ENCODE results near the gene SNAI1. TPM values are rescaled to one million over a fixed set of nuclear protein-coding genes. Genes with fewer than 3 reads are reported as not detected.

The SNAI1 gene
- total and polyA plus RNA-seq, 8 donors, result 0.37 to 7.1 (median 2.7) TPM; not detected in 2

- WGBS, 5 donors, result 59 to 77% (median 68%) methylated on average over 3 of the region's 3 CpGs
- no peak overlapping the region for H3K4me3 ChIP-seq
- no peaks in the 10 kb centered on the region for H3K9me3 ChIP-seq
- peaks cover 38 to 74% (median 68%) of the 10 kb centered on the region in 4 donors for H3K36me3 ChIP-seq
- no peak overlapping the region for H3K27ac ChIP-seq
- TF ChIP-seq EP300 (IDR thresholded peaks at IDR 0.05), result no peak
- intact Hi-C loops (cut with DNase I; ENCODE audit: low total_unique reads), result no loop called here
- H3K27me3 ChIP-seq, result no peaks in the 10 kb centered on the region
- no peak for DNase-seq
- H3K4me1 ChIP-seq, result peaks cover 18 to 74% (median 39%) of the 10 kb centered on the region in 4 donors
Observed at GRCh38 chr20:49942303-49942702, 40.5 kb upstream of the SNAI1 start.

GRCh38 chr20:49942942-49943341 is 39.8 kb upstream of the SNAI1 start:
- peaks cover 12 to 68% (median 33%) of the 10 kb centered on the region in 4 donors for H3K4me1 ChIP-seq
- H3K27me3 ChIP-seq, result no peaks in the 10 kb centered on the region
- WGBS, 5 donors, result 89 to 97% (median 95%) methylated on average over 3 of the region's 3 CpGs
- no peak overlapping the region for H3K27ac ChIP-seq
- TF ChIP-seq EP300 (IDR thresholded peaks at IDR 0.05), result no peak
- TF ChIP-seq POLR2AphosphoS5 (IDR thresholded peaks at IDR 0.05), result no peak
- TF ChIP-seq POLR2A (IDR thresholded peaks at IDR 0.05), result no peak
- H3K36me3 ChIP-seq, result peaks cover 38 to 78% (median 71%) of the 10 kb centered on the region in 4 donors
- intact Hi-C loops (cut with DNase I; ENCODE audit: low total_unique reads), result no loop called here
- H3K4me3 ChIP-seq, result no peak overlapping the region
- no peaks in the 10 kb centered on the region for H3K9me3 ChIP-seq
- DNase-seq, result no peak

DNA sequence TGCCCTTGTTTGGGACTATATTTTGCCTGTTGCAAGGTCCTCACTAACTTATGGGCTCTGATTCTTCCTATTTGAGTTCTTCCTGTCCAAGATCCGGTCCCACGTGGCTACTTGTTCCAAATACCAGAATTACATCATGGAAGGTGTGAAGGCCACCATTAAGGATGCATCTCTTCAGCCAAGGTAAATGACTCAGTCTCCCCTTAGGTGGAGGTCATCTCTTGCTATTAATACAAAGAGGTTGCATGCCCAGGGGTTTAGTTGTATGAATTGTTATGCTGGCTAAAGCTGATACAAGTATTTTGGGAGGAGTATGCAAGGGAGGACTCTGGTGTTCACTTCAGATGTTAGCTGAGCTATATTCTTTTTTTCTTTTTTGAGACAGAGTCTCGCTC is 37.5 kb upstream of the SNAI1 start:
- Histone ChIP-seq H3K9me3 (no peaks in the 10 kb centered on the region), H3K27ac (no peak overlapping the region), H3K27me3 (no peaks in the 10 kb centered on the region), H3K36me3 (peaks cover 62 to 97% (median 92%) of the 10 kb centered on the region in 4 donors), H3K4me3 (no peak overlapping the region), H3K4me1 (peaks cover 0 to 44% (median 15%) of the 10 kb centered on the region in 4 donors)
- no peak for TF ChIP-seq EP300 (IDR thresholded peaks at IDR 0.05)
- TF ChIP-seq POLR2A (IDR thresholded peaks at IDR 0.05), result no peak
- TF ChIP-seq, protein P1, sequence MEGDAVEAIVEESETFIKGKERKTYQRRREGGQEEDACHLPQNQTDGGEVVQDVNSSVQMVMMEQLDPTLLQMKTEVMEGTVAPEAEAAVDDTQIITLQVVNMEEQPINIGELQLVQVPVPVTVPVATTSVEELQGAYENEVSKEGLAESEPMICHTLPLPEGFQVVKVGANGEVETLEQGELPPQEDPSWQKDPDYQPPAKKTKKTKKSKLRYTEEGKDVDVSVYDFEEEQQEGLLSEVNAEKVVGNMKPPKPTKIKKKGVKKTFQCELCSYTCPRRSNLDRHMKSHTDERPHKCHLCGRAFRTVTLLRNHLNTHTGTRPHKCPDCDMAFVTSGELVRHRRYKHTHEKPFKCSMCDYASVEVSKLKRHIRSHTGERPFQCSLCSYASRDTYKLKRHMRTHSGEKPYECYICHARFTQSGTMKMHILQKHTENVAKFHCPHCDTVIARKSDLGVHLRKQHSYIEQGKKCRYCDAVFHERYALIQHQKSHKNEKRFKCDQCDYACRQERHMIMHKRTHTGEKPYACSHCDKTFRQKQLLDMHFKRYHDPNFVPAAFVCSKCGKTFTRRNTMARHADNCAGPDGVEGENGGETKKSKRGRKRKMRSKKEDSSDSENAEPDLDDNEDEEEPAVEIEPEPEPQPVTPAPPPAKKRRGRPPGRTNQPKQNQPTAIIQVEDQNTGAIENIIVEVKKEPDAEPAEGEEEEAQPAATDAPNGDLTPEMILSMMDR (IDR thresholded peaks at IDR 0.05), result no peak
- no peak for TF ChIP-seq POLR2AphosphoS5 (IDR thresholded peaks at IDR 0.05)
- 77 to 92% (median 88%) methylated on average over 3 of the region's 3 CpGs for WGBS, 5 donors
- no peak for DNase-seq
- intact Hi-C loops (cut with DNase I; ENCODE audit: low total_unique reads), result no loop called here

- intact Hi-C loops (cut with DNase I; ENCODE audit: low total_unique reads), result no loop called here
- Histone ChIP-seq H3K9me3 (no peaks in the 10 kb centered on the region), H3K4me3 (no peak overlapping the region), H3K27me3 (no peaks in the 10 kb centered on the region), H3K36me3 (peaks cover 65 to 97% (median 94%) of the 10 kb centered on the region in 4 donors), H3K4me1 (peaks cover 0 to 39% (median 11%) of the 10 kb centered on the region in 4 donors), H3K27ac (no peak overlapping the region)
- DNase-seq, result no peak
- 92 to 95% (median 94%) methylated on average over 10 of the region's 10 CpGs for WGBS, 5 donors
- TF ChIP-seq POLR2AphosphoS5 (IDR thresholded peaks at IDR 0.05) (no peak), POLR2A (IDR thresholded peaks at IDR 0.05) (no peak), EP300 (IDR thresholded peaks at IDR 0.05) (no peak)
- TF ChIP-seq, protein P1 (IDR thresholded peaks at IDR 0.05), result no peak
Observed at GRCh38 chr20:49945701-49946477, 36.9 kb upstream of the SNAI1 start.

GRCh38 chr20:49948178-49948577 is 34.6 kb upstream of the SNAI1 start:
- intact Hi-C loops (cut with DNase I; ENCODE audit: low total_unique reads), result no loop called here
- Histone ChIP-seq H3K36me3 (peaks cover 79 to 97% (median 94%) of the 10 kb centered on the region in 4 donors), H3K4me3 (no peak overlapping the region), H3K4me1 (peaks cover 0 to 18% (median 2%) of the 10 kb centered on the region in 4 donors), H3K27ac (peak overlapping the region in 1 of 5 donors; percentile 23), H3K27me3 (no peaks in the 10 kb centered on the region), H3K9me3 (no peaks in the 10 kb centered on the region)
- TF ChIP-seq POLR2A (IDR thresholded peaks at IDR 0.05) (no peak), POLR2AphosphoS5 (IDR thresholded peaks at IDR 0.05) (no peak), EP300 (IDR thresholded peaks at IDR 0.05) (no peak)
- TF ChIP-seq, protein P1 (IDR thresholded peaks at IDR 0.05), result no peak
- DNase-seq, result no peak
- 78 to 92% (median 86%) methylated on average over 3 of the region's 3 CpGs for WGBS, 5 donors

All from stomach (tissue), 9 donors.